ENCODE results near the gene ETV6.

ETV6 gene

GRCh38 chr12:11758510-11759493, 109.3 kb downstream of the ETV6 start:
- DNase-seq (ENCODE audit: low read depth): no peak

DNA sequence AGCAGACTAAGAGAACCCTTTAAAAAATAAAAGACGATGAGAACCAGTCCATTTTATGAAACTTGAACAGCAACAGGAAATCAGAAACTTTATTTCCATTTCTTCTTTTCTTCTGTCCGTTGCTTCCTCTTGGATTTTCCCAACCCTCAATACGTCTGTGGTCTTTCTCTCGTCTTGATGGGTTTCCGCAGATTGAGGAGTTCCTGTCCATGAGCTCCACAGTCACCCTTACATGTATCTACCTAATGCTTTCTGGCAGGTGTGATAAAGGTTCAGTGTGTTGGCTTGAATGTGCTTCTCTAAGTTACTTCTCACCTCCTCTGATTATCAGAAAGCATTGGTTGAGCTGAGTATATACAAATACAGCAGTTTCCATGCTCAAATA, 110.0 kb downstream of the ETV6 start:
- DNase-seq (ENCODE audit: low read depth): no peak

- DNase-seq (ENCODE audit: low read depth): no peak
These were observed 110.4 kb downstream of the ETV6 start for GRCh38 chr12:11759899-11760298.

GRCh38 chr12:11761869-11762567, 112.5 kb downstream of the ETV6 start:
- no peak for DNase-seq (ENCODE audit: low read depth)

DNA sequence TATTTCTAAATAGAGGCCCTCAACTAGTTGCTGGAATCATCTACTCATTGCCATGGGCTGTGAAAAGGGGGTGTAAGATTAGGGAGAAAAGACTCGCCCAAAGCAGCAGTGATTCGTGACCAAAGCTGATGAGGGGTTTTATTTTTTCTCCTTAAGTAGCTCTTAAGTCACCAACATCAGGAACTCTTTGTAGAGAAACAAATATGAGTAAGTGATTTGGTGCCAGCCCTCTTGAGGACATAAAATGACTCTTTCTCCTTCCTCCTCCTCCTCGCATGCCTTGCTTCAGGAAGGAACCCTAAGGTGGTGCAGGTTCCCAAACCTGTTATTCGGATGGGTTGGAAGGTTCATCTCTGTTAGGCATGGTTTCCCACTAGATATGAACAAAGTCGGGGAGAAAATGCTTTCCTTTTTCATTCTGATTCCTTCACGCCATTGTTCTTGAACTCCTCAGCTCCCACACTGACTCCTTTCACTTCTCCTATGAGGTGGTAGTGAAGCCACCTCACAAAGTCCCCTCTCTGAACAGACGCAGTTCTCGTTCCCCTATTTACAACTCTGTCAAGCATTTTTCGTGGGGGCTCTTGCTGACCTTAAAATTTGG, 113.4 kb downstream of the ETV6 start:
- no peak for DNase-seq (ENCODE audit: low read depth)

DNA sequence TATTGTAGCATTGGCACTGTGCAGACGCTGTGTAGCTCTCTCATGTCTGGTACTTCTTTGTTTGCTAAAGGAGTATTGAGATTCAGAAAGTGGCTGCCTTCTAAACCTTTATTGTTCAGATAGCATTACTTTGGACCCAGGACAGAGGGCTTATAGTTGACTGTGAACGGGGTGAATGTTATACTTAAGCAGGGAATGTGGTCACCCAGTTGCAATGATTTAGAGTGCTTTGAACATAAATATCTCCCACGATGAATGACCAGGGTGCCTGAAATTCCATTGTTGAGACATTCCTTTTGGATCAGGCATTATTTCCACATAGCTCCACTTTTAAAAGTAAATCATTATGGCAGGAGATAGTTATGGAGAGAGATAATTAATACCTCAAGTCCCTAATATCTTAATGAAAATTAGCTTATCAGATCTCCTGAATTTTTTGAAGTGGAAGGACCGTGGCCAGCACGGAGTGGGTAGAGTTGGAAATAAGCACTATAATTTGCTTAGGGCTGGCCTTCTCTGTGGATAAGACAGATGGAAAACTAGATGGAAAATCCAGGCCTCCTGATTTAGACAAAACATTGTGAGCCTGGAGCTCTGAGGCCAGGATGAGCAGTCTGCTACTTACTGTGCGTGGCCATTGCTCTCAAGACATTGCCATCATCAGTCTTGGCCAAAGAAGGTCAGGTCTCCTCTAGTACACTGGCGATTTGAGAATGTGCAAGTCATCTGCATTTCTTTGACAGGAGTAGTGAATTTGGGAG, 114.5 kb downstream of the ETV6 start:
- DNase-seq (ENCODE audit: low read depth): no peak

- no peak for DNase-seq (ENCODE audit: low read depth)
These were observed 115.4 kb downstream of the ETV6 start for GRCh38 chr12:11764837-11765236.

DNA sequence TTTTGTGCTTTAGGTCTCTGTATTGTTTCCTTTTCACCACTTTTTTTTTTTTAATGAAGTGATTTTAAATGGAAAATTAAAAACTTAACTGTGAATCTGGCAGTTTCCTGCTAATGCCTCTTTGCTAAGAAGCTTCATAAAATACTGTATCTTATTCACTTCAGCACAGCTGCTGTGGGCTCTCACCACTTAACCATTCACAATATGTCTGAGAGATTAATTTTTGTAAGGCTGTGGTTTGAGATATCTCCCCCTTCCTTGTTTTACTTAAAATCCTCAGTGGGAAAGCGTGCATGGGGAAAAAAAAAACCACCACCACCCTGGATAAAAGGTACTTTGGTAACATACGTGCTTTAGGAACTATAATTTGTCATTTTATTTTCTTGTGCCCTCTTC, 115.9 kb downstream of the ETV6 start:
- DNase-seq (ENCODE audit: low read depth): no peak

DNA sequence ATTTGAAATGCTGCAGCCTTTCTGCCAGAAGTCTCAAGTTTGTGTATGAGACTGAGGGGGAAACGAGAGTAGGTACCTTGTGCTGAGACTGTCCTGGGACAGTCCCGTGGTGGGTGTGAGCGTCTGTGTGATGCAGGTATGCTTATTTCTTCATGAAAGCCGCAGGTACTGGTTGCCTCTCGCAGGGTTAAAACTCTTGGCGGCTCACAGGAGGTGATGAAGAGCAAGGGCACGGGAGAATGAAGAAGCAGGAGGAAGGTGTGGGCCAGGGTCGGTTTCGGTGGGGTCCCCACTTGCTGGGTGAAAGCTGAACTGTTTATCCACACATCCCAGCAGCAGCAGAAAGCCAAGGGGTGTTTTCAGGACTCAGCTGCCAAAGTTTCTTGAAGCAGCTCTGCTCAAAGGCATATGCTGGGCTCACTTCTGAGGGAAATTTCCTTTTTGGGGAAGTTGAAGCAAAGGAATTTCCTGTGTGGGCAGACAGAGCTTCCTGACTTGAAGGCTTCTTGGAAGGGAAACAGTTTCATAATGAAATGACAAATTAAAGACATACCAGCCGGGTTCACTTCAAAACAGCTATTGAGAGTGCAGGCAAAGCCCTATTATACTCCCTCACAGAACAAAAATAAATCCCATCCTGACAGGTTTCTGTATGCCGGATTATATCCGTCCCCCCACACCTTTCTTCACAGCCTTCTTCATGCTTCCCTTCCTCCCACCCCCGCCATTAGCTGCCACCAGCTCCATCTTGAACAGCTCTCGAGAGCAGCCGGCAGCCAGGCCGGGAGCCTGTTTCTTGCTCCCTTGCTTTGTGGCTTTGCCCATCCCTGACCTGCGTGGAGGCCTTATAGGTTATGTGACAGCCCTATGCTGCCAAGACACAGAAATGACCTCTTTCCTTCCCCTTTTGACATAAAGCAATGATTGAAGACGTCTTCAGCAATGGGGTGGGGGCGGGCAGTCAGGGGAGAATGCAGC, 116.6 kb downstream of the ETV6 start:
- DNase-seq (ENCODE audit: low read depth): peak; percentile 71

DNA sequence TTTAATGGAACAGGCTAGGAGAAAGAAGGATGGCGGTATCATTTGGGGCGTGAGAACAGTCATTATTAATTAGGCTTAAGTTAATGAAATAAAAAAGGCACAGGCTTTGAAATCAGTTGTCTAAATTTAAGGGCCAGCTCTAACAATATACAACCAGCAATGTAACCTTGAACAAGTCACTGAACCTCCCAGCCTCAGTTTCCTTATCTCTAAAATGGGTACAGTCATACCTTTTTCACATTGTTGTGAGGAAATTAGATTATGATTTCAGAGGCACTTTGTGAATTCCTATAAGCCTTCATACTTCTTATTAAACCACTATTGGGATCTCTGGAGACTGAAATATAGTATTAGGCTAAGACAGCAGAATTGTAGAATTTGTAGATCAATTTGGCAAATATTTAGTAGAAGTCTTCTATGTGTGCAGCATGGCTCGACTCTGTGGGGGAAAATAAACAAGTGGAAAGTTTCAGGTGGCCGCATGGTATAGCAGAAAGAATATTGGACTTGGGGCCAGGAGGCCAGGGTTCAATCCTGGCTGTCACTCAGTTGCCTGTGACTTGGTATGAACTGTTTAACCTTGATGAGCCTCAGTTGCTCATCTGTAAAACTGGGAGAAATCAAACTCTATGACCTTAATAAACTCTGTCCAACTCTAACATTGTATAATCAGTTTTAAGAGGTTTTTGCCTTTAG, 117.7 kb downstream of the ETV6 start:
- no peak for DNase-seq (ENCODE audit: low read depth)

DNA sequence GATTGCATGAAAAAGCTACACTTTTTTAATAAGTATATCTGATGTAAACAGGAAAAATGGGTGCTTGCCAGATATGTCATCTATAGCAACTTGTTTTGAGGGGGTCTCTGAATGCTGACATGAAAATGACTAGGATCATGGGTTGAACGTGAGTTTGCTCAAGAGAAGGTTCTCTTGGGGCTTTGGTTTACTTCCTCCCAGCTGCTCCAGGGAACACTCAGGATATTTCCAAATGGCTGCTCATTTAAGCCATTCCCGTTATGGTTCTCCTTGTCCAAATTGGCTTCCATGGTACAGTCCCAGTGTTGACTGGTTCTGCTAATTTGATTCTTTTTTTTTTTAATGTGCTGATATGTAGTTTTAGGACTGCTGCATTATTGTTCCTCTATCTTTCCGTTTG, 118.3 kb downstream of the ETV6 start:
- DNase-seq (ENCODE audit: low read depth): no peak

GRCh38 chr12:11768233-11768965, 118.9 kb downstream of the ETV6 start:
- DNase-seq (ENCODE audit: low read depth): no peak

GRCh38 chr12:11769723-11770514, 120.4 kb downstream of the ETV6 start:
- no peak for DNase-seq (ENCODE audit: low read depth)

- DNase-seq (ENCODE audit: low read depth): no peak
These were observed 121.9 kb downstream of the ETV6 start for GRCh38 chr12:11771356-11771755.

- DNase-seq (ENCODE audit: low read depth): no peak
These were observed 122.5 kb downstream of the ETV6 start for GRCh38 chr12:11771895-11772502.

- no peak for DNase-seq (ENCODE audit: low read depth)
These were observed 124.6 kb downstream of the ETV6 start for GRCh38 chr12:11773889-11774677.

DNA sequence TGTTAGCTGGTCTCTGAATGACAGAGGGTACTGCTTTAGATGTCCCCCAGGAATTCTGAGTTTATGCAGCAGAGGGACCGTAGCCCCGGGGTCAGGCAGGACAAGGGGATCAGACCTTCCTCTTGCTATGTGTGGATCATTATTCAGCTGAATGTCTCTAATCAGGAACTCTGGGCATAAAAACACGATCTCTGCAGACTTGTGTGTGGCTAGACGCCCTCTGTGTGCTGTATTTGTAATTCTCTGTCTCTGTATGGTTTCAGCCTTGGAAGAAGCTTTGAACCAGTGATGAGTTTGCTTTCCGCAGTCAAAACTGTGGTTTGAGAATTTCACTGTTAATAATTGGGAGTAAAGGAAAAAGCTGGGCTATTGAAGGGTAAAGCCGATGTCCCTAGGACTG, 125.3 kb downstream of the ETV6 start:
- DNase-seq (ENCODE audit: low read depth): no peak
